Fibroblast of pulmonary artery (primary cell): ENCODE measurements around the gene PPP2CA.
"Not testable (repeated sequence)": the region's sequence is repeated elsewhere in the genome, so short reads cannot be mapped to it uniquely, and the experiment has no call there.

Experiments used
- DNase-seq: peaks from one replicate; pipeline ENCODE4 v3.0.0-alpha.2; 2010; ENCODE audit warnings: low read depth
- H3K4me3 ChIP-seq: replicated peaks from 2 replicates; pipeline ENCODE4 v1.5.1; 2011; ENCODE audit warnings: low read depth, mild to moderate bottlenecking, control low read depth, low read length, moderate library complexity
- CTCF ChIP-seq: IDR thresholded peaks from 2 replicates; pipeline ENCODE4 v1.5.1; 2011; ENCODE audit warnings: mild to moderate bottlenecking, control low read depth, low read length, inconsistent platforms; ENCODE audit errors: missing control alignments

Gene PPP2CA

DNA sequence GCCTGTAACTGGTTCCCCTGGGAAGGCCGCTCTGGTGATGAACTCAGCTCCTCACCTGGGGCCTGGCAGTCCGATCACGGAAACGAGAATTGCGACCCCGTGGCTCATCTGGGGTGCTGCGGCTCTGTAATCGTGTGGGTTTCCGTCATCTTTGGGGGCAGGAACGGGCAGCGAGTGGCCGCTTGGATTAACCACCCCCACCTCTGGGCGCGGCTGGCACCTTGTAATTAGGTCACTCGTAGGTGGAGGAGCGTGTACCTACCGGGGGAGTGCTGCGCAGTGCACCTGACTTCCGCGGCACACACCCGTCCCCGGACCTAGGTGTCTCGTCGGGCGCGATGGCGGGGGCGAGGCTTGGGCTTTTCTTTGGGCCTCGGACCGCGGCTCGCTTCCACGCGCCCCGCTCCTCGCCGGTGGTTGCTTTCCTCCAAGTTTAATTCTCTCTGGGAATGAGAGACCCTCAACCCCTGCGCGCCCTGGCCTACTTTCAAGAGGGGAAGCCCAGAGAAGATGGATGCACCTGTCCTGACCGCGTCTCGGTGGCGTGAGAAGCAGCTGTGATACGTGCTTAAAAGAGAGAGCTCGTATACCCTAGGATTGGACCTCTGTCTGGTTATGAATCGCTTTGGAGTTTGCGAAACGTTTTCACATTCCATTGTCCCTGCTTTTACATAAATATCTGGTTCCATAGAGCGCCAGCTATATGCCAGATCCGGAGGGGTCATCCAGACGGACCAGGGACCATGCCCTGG is 744 bp upstream of the PPP2CA start:
- peak; percentile 30 for DNase-seq
- peak overlapping the region; percentile 88 for H3K4me3 ChIP-seq
- no peak for TF ChIP-seq CTCF

- no peak for TF ChIP-seq CTCF
- H3K4me3 ChIP-seq: peak overlapping the region; percentile 88
- peak; percentile 65 for DNase-seq
Observed at GRCh38 chr5:134224888-134225779, 739 bp downstream of the PPP2CA start.

DNA sequence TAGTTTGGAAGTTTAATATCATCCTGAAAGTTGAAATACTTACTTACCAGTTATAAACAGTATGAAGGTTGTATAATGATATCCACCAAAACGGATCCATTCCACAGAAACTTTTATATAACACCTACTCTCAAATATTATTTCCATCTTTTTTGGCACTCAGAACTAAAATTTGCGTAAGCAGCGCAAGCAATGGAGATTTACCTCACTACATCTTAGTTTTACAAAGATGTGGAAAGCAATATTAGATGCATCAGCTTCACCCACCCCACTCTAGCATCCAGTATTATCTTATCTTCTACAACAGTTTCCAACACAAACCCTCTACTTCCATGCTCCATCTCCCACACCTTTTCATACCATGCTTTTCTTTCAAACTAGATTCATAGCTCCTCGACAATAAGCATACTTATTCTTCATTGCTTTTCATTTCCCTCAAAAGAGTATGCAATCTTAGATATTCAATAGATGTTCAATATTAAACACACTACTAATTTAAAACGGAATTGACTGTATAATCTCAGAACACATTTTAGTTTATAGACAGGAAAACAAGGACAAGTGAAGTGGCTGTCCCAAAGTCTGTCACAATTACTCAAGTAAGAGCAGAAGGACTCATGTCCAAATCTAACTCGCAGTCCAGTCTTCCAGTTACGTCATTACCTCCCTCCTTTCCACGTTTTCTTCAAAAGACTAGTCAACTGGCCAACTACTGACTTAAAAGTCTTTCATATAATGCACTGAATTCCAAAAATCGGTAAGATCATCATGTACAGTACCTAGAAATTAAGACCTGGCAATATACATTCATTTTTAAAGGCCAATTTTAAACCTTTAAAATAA is 2.2 kb downstream of the PPP2CA start:
- no peak for TF ChIP-seq CTCF
- peak overlapping the region; percentile 88 for H3K4me3 ChIP-seq
- peak; percentile 32 for DNase-seq

DNA sequence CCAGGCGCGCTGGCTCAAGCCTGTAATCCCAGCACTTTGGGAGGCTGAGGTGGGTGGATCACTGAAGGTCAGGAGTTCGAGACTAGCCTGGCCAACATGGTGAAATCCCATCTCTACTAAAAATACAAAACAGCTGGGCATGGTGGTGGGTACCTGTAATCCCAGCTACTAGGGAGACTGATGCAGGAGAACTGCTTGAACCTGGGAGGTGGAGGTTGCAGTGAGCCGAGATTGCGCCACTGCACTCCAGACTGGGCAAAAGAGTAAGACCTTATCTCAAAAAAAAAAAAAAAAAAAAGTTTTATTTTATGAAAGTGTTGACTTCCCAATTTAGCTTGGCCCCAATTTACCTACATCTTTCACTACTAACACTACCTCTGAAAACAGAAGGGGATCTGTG is 4.2 kb downstream of the PPP2CA start:
- H3K4me3 ChIP-seq, DNase-seq: not testable (repeated sequence)

DNA sequence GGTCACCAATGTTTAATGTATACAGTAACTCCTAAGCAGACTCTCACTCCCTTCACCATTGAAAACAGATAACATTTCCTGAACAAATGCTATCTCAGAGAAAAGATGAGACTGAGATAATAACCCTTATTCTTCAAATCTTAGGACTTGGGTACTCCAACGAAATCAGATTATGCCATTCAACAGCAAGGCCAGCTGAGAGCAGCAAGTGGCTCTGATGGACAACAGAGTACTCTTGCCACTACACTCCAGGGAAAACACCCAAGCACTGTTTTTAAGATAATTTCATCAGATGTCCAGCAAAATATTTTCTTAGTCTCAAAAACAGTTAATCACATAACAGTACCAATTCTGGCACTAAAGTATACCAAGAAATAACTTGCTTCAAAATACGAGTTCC is 10.1 kb downstream of the PPP2CA start:
- H3K4me3 ChIP-seq: no peak overlapping the region
- no peak for TF ChIP-seq CTCF
- no peak for DNase-seq

DNA sequence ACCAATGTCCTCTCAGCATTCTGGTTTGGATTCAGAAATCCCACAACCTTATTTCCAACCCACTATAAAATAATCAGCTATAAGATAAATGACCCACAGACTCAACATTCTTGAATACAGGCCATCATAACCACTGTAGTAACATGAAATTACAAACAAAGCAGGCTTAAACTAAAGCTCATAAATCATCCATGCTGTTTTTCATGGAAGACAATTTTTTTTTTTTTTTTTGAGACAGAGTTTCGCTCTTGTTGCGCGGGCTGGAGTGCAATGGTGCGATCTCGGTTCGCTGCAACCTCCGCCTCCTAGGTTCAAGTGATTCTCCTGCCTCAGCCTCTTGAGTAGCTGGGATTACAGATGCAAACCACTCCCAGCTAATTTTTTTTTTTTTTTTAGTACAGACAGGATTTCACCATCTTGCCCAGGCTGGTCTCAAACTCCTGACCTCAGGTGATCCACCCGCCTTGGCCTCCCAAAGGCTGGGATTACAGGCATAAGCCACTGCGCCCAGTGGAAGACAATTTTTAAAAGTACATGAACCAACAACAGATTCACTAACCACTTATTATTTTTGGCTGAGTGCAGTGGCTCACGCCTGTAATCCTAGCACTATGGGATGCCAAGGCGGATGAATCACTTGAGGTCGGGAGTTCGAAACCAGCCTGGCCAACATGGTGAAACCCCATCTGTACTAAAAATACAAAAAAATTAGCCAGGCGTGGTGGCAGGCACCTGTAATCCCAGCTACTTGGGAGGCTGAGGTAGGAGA is 14.4 kb downstream of the PPP2CA start:
- DNase-seq: peak; percentile 38
- not testable (repeated sequence) for H3K4me3 ChIP-seq

GRCh38 chr5:134209477-134210245 is 16.2 kb downstream of the PPP2CA start:
- H3K4me3 ChIP-seq: no peak overlapping the region
- no peak for DNase-seq
- no peak for TF ChIP-seq CTCF
